ENCODE results near the gene ABTB2. TPM values are rescaled to one million over a fixed set of nuclear protein-coding genes. Genes with fewer than 3 reads are reported as not detected.

The ABTB2 gene
- total RNA-seq, 1 experiment from 2014 or later: 5.5 TPM

- Mint-ChIP-seq H3K4me3 (no peak overlapping the region), H3K9me3 (no peaks in the 10 kb centered on the region), H3K27ac (peak overlapping the region in 1 of 3 experiments; percentile 35; a peak in 1 of 7 replicates), H3K36me3 (ENCODE audit: insufficient read depth in 1 of 3, low read depth in 3 of 3) (no peaks in the 10 kb centered on the region), H3K27me3 (ENCODE audit: low read depth) (no peaks in the 10 kb centered on the region; the same call in 1 of the 2 replicates), H3K4me1 (peaks cover 3 to 4% of the 10 kb centered on the region in 2 experiments; a peak in 3 of 4 replicates)
- Histone ChIP-seq H3K79me1 (ENCODE audit: insufficient read depth, low read depth, low read length, poor library complexity, severe bottlenecking) (no peaks in the 10 kb centered on the region), H3K79me2 (ENCODE audit: insufficient read depth, low read length) (no peaks in the 10 kb centered on the region), H3K18ac (ENCODE audit: insufficient read length, low read depth, low read length) (no peak overlapping the region), H4K20me1 (ENCODE audit: control insufficient read depth, insufficient read depth, insufficient read length) (no peaks in the 10 kb centered on the region), H2BK5ac (ENCODE audit: insufficient read length, low read length) (no peak overlapping the region), H3K4me1 (ENCODE audit: insufficient read depth, low read length) (no peaks in the 10 kb centered on the region), H3K23ac (ENCODE audit: insufficient read length, low read depth, low read length) (no peak overlapping the region), H4K91ac (ENCODE audit: insufficient read length, low read depth, low read length) (no peak overlapping the region), H2AFZ (ENCODE audit: low read length) (no peak overlapping the region), H3K4me2 (ENCODE audit: insufficient read depth, insufficient read length, low read length) (no peak overlapping the region), H3K23me2 (ENCODE audit: insufficient read length, low read depth, low read length, poor library complexity, severe bottlenecking) (no peaks in the 10 kb centered on the region), H2BK20ac (ENCODE audit: low read depth, low read length, poor library complexity, severe bottlenecking) (no peak overlapping the region), H3K27me3 (ENCODE audit: insufficient read depth, low read length) (no peaks in the 10 kb centered on the region), H2BK12ac (ENCODE audit: insufficient read length, low read depth, low read length) (no peak overlapping the region), H3K4ac (ENCODE audit: low read depth, low read length) (no peak overlapping the region), H2BK15ac (ENCODE audit: low read depth, low read length) (no peak overlapping the region), H3K9me3 (ENCODE audit: control insufficient read depth, low read depth, low read length) (no peaks in the 10 kb centered on the region), H3K27ac (ENCODE audit: insufficient read length, low read depth, low read length) (no peak overlapping the region), H4K5ac (ENCODE audit: insufficient read length, low read depth, low read length) (no peak overlapping the region), H3K56ac (ENCODE audit: insufficient read length, low read depth, low read length) (no peak overlapping the region), H4K8ac (replicated peaks; ENCODE audit: insufficient read length, low read depth, low read length) (no peak overlapping the region), H3T11ph (ENCODE audit: low read length) (no peak overlapping the region), H2AK5ac (ENCODE audit: insufficient read length, low read length) (no peak overlapping the region), H2BK120ac (ENCODE audit: low read depth, low read length, poor library complexity, severe bottlenecking) (no peak overlapping the region), H3K9ac (ENCODE audit: extremely low read depth, insufficient read length, low read length) (no peak overlapping the region), H3K14ac (ENCODE audit: insufficient read depth, low read length) (no peak overlapping the region)
- no CpG with 5 or more reads among the region's 3 CpGs for WGBS (ENCODE audit: extremely low coverage, insufficient read length, low lambda C conversion rate)
- TF ChIP-seq CTCF (conservative IDR thresholded peaks at IDR 0.05): no peak
- no peak for DNase-seq
Measured at GRCh38 chr11:34292111-34292510, 65.7 kb downstream of the ABTB2 start.
